Activated CD4-positive, alpha-beta T cell treated with anti-CD3 and anti-CD28 coated beads for 24 hours (primary cell): ENCODE data around the gene TSPOAP1.

Experiments used
- DNase-seq, 2 donors: peaks; one replicate each; pipeline ENCODE4 v3.0.0-alpha.2; 2020; ENCODE audit warnings: low read depth in 2 of 2

The TSPOAP1 gene

DNA sequence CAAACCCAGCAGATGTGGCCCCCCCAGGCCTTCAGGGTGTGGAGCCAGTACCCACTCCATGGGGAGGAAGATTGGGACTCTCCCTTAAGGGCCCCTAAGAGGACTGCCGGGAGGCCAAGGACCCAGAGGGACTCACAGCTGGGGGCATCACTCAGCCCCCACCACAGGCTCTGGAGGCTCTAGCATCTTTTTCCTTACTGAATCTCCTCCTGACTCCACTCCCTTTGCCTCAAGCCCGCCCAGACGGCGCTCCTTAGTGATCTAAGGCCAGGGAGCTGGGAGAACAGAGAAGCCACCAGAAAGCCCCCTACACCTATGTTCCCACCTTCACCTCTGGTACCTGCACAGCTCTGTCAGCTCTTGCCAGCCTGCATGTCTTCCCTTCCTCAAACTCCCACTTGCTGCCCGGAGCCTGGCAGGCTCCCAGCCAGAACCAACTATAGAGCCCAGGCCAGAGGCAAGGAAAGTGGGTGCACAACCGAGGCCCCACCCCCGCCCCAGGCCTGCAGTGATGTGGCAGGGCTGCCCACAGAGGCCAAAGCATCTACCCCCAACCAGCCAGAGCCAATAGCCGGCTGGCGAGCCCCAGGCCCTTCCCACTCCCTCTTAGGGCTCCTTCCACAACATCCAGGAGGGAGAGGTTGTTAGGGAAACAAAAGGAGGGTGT lies 25.5 kb downstream of the TSPOAP1 start:
- DNase-seq, result no peak

- DNase-seq, result no peak
Measured at GRCh38 chr17:58302171-58302918, 26.2 kb downstream of the TSPOAP1 start.

DNA sequence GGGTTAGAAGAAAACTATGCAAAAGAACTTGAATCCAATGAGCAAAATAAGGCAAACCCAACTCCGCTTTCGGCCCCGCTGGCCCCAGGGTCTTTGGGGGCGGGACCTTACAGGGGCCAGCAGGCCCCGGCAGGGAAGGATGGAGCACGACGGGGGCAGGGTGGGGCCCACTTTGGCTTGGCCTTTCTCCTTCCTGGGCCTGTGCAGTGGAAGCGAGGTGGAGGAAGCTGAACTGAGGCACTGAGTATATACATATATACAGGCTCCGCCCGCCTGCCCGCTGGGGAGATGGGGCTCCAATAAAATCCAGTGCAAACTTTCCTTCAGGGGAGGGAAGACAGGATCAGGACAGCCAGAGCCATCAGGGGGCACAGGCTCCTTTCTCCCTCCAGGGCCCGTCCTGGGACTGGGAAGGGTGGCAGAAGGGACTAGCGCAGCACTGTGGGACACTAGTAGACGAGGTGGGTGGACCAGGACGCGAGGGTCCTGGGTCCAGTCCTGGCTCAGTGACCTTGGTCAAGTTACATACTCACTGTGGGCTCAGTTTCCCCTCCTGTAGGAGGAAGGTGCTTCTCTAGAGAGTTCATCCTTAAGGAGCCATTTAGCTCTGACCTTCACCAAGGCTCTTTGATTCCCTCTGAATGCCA lies 27.0 kb downstream of the TSPOAP1 start:
- no peak for DNase-seq

DNA sequence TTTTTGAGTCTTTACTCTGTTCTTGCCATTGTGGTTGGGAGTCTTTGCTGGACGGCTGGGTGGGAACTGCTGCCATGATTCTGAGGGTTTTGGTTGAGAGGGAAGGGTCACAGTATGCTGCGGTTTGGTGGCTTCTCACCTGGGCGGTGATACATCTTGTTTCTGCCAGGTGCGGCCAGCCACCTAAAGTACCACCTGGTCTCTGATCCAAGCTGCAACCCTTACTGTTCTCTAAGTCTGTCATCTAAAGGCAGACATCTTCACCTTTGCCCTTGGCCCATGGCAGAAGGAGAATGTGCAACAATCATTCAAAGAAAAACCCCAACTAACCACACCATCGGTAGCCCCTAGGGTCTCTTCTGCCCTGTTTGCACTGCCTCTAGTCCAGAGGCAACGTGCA lies 28.3 kb downstream of the TSPOAP1 start:
- DNase-seq, result no peak

GRCh38 chr17:58294034-58294433 lies 34.6 kb downstream of the TSPOAP1 start:
- DNase-seq, result no peak

DNA sequence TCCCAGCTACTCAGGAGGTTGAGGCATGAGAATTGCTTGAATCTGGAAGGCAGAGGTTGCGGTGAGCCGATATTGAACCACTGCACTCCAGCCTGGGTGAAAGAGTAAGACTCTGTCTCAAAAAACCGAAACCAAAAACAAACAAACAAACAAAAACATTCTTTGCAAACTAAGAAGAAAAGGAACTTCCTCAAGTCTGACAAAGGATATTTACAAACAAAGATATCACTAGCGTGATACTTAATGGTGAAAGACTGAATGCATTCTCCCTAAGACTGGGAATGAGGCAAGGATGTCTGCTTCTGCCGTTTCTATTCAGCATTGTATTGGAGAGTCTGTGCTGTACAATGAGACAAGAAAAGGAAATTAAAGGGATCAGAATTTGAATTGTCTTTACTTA lies 37.3 kb downstream of the TSPOAP1 start:
- DNase-seq, result no peak

DNA sequence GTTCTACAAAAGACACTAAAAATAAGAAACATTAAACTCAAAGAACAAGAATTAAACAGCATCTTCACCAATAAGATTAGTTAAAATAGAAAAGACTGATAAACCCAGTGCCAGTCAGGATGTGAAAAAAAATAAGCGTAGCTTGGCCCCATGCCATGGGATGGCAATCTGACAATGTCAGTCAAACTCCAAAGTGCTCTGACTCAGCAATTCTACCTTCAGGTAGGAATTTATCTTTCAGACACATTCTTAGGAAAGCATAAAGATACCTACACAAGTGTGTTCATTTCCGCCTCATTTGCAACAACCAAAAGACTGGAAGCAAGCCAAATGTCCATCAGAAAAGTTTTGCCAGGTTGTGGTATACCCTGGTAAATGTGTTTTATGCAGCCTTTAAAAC lies 38.7 kb downstream of the TSPOAP1 start:
- DNase-seq, result no peak

- DNase-seq, result no peak
Measured at GRCh38 chr17:58285422-58285810, 43.2 kb downstream of the TSPOAP1 start.

DNA sequence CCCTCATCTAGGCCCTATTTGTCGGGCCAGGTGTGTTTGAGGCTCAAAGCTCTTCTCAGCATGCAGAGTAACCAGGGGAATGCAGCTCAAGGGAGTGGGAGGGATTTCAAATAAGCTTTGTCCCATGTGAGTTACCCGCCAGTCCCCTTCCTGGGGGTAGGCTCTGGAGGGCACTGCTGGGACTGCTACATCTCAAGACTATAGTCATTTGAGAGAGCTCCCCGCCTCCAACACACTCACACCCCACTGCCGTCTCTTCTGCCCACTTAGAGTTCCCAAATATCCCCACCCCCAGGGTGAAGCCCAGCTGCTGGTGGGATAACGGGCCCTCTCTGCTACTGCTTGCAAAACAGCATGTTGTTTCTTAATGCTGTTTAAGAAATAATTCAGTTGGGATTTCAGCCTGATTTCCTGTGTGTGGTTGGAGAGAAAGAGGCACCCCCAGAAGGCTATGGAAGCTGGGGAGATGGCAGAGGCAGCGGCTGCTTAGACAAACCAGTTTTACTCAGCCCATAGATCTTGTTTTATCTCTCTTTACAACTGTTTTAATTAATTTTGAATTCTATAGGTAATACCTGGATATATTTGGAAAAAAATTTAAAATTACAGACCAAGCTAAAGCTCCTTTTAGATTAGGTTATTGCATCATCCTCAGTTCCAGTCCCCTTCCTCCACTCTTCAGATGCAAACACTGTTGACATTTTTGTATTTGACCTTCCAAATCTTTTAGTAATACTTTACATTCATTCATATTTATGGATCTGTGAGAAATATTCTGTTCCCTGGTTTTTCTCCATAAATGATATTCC lies 43.8 kb downstream of the TSPOAP1 start:
- no peak for DNase-seq

GRCh38 chr17:58283674-58284612 lies 44.7 kb downstream of the TSPOAP1 start:
- no peak for DNase-seq

DNA sequence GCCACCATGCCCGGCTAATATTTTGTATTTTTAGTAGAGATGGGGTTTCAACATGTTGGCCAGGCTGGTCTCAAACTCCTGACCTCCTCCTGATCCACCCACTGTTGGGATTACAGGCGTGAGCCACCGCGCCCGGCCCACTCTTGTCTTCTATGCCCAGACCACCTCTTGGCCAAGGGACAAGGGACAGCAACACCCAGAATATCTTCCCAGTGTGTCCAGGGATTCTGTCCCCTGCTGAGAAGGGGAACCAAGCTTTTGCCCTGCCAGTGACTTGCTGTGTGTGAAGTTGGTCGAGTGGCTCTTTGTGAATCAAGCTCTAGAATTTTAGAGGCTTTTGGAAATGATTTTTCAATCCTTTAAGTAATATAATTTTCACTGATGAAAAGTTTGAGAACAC lies 46.2 kb downstream of the TSPOAP1 start:
- DNase-seq, result no peak

GRCh38 chr17:58281511-58282011 lies 47.0 kb downstream of the TSPOAP1 start:
- DNase-seq, result no peak

DNA sequence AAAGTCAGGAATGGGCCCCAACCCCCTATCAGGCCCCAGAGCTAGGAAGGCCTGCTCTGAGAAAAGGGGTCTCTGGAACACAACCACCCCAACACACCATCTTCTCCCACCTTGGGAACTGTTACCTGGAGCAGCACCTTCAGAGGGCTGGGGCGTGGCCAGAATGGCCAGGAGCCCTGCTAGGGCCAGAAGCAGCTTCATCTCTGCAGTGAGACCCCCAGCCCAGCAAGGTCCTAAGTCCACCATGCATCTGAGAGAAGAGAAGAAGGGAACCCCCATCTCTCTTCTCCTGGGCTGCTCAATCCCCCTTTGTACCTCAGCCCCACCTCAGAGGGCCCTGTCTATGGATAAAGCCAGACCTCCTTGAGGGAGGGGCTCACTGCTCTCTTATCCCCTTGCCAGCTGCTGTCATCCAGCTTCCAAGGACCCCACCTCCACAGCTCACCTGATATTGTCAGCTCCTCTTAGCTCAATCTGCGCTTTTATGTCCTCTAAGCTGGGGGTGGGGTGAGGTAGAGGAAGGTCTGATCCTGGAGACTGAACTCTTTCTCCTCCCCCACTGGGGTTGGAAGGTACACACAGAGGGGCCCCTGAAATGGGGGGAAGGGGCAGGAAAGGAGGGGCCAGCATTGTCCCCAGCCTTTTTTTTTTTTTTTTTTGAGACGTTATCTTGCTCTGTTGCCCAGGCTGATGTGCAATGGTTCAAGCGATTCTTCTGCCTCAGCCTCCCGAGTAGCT lies 47.9 kb downstream of the TSPOAP1 start, which contains the start of gene MPO:
MPO (minus strand) TSS at position 456 of the 738 bp plus-strand sequence; CDS start at position 279, 177 bp downstream.
- DNase-seq, result no peak

GRCh38 chr17:58279736-58280479 lies 48.7 kb downstream of the TSPOAP1 start:
- no peak for DNase-seq

DNA sequence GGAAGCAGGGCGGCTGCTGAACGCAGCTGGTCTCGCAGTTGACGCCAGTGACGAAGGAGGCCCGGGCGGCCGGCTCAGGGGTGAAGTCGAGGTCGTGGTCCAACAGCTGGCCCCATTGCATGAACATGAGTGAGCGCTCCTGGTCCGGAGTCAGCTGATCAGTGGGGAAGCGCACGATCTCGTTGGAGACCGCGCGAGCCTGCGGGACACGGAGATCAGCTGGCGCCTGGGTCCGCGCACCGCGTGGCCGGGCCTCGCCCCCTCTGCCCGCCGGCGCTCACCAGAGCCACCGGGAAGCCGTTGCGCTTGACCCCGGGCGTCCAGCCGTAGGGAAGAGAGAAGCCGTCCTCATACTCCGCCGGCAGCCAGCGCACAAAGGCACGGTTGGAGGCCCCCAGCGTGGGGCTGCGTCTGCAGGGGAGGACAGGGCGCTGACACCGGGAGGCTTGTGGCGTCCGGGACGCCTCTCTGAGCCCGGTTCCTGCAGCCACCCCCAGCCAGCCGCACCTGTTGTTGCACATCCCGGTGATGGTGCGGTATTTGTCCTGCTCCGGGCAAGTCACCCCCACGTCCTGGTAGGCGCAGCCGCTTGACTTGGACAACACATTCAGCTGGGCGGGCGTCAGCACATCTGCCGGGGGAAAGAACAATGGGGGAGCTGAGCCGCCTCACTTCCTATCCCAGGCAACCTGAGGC lies 49.4 kb downstream of the TSPOAP1 start:
- no peak for DNase-seq

- DNase-seq, result no peak
Measured at GRCh38 chr17:58278661-58279015, 50.0 kb downstream of the TSPOAP1 start.

DNA sequence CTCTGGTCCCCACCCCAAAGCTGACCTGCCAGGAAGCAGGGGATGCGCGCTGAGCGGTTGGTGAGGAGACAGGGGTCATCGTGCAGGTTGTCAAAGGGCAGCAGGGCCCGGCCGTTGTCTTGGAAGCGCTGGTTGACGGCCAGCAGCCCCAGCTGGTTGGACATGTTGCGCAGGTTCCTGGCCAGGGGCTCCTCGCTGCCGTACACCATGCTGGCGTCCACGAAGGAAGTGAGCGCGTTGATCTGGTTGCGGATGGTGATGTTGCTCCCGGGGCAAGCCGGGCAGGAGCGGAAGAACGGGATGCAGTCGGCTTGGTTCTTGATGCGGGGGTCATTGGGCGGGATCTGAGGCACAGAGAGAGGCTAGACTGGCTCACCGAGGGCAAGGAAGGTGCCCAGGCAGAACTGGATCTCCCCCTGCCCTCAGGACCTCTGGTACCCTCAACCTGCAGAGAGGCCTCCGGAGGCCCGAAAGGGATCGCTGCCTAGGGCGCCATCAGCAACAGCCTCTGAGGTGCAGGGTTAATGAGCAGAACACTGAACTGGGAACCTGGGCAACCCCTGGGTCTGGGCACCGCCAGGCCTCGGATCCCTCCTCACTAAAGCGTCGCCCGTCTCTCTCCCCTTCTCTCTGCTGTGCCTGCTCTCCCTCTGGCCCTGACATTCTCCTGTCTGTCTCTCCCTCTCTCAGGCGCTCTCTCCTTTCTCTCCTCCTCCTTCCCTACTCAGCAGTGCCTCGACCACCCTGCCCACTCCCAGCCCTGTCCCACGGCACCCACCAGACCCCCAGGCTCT lies 50.6 kb downstream of the TSPOAP1 start:
- DNase-seq, result no peak
